HepG2 (cell line): ENCODE results near the gene LYRM7. TPM values are rescaled to one million over a fixed set of nuclear protein-coding genes. Genes with fewer than 3 reads are reported as not detected.

Source experiments
- ATAC-seq: fragments of 200-7000 bp; cut with Tn5 transposase; 3 replicates; pipeline ENCODE4 v1.9.1; 2020; ENCODE audit warnings: mild to moderate bottlenecking, moderate library complexity
- Bru-seq: library from RNA; stranded (reverse); fragments of 400-500 nt; gene quantifications from one replicate; lab custom pipeline; 2021; lab: Mats Ljungman, UMichigan
- BruChase-seq, 2 experiments: library from RNA; stranded (reverse); fragments of 400-500 nt; gene quantifications; one replicate each; lab custom pipeline; 2021; lab: Mats Ljungman, UMichigan
- BruUV-seq: library from RNA; stranded (reverse); fragments of 400-500 nt; replicated peaks from 2 replicates; lab custom pipeline; 2021; lab: Mats Ljungman, UMichigan
- CTCF ChIA-PET: fragments of 300-600 bp; formaldehyde crosslinking; extraction: SDS; loops from one replicate; lab custom pipeline; 2021; ENCODE audit warnings: low total read pairs, inconsistent platforms, low intra/inter-chr PET ratio; lab: Yijun Ruan, JAX
- POLR2A ChIA-PET: fragments of 350-600 bp; sonication (Branson Sonifier 250); formaldehyde crosslinking; loops from one replicate; lab custom pipeline; 2020; ENCODE audit warnings: antibody characterized with exemption, inconsistent platforms; lab: Yijun Ruan, JAX
- DNase-seq: peaks from one replicate; pipeline ENCODE4 v3.0.0-alpha.2; 2015; ENCODE audit warnings: low spot score
- FAIRE-seq: peaks from 3 replicates; lab custom pipeline; 2011; peaks lifted over from hg19 to GRCh38; lab: Jason Lieb, UNC
- H2AFZ ChIP-seq: one replicate; pipeline ENCODE4 v1.6.1; 2011; ENCODE audit warnings: low read length, inconsistent platforms
- H3K27ac ChIP-seq: fragments of 300-600 bp; 3 replicates; pipeline ENCODE4 v1.8.0; 2011; ENCODE audit warnings: mixed run types, mild to moderate bottlenecking, mixed read lengths, low read length, inconsistent platforms; ENCODE audit not compliant: insufficient read depth; ENCODE audit errors: extremely low read length
- H3K27me3 ChIP-seq, 2 experiments: fragments of 200-600 bp in 1 of 2; 2 replicates in 1 of 2; 3 replicates in 1 of 2; pipeline versions ENCODE4 v1.6.0 to v1.8.0; 2011; ENCODE audit warnings: low read length in 2 of 2, mild to moderate bottlenecking in 2 of 2, moderate library complexity in 2 of 2, inconsistent platforms in 1 of 2; ENCODE audit not compliant: insufficient read depth in 2 of 2, control insufficient read depth in 1 of 2
- H3K36me3 ChIP-seq, 2 experiments: fragments of 200-600 bp in 1 of 2; replicated peaks in 1 of 2; 2 replicates in 1 of 2; 3 replicates in 1 of 2; pipeline versions ENCODE4 v1.5.1 to v1.8.0; 2011; ENCODE audit warnings: low read length in 2 of 2, inconsistent platforms in 1 of 2; ENCODE audit not compliant: insufficient read depth in 2 of 2, control insufficient read depth in 1 of 2
- H3K4me1 ChIP-seq: 2 replicates; pipeline ENCODE4 v1.5.1; 2012; ENCODE audit warnings: low read length, inconsistent platforms; ENCODE audit not compliant: insufficient read depth
- H3K4me2 ChIP-seq: 2 replicates; pipeline ENCODE4 v1.6.0; 2011; ENCODE audit warnings: low read depth, low read length, inconsistent platforms
- H3K4me3 ChIP-seq, 3 experiments: fragments of 200-600 bp in 1 of 3; sonication (generic), shearing (Covaris generic) in 1 of 3; replicated peaks in 1 of 3; 2 replicates each; pipeline ENCODE4 v1.5.1; 2011 to 2016; ENCODE audit warnings: low read length in 3 of 3, inconsistent platforms in 2 of 3, low read depth in 2 of 3, mild to moderate bottlenecking in 2 of 3, control low read depth in 1 of 3, mixed read lengths in 1 of 3; ENCODE audit not compliant: insufficient read depth in 1 of 3
- H3K79me2 ChIP-seq: one replicate; pipeline ENCODE4 v1.6.1; 2011; ENCODE audit warnings: low read length, inconsistent platforms; ENCODE audit not compliant: insufficient read depth
- H3K9ac ChIP-seq: 2 replicates; pipeline ENCODE4 v1.6.0; 2011; ENCODE audit warnings: mild to moderate bottlenecking, low read depth, low read length, inconsistent platforms; ENCODE audit not compliant: insufficient read depth
- H3K9me3 ChIP-seq: 2 replicates; pipeline ENCODE4 v1.5.1; 2012; ENCODE audit warnings: mild to moderate bottlenecking, low read length
- H4K20me1 ChIP-seq: 2 replicates; pipeline ENCODE4 v1.6.0; 2011; ENCODE audit warnings: inconsistent platforms, mild to moderate bottlenecking, low read length, moderate library complexity; ENCODE audit not compliant: insufficient read depth
- HDAC2 ChIP-seq: sonication (generic); formaldehyde crosslinking; IDR thresholded peaks from 2 replicates; pipeline ENCODE4 v1.4.0; 2020; ENCODE audit warnings: missing genetic modification reagents
- KDM5B ChIP-seq: sonication (generic); formaldehyde crosslinking; IDR thresholded peaks from 2 replicates; pipeline ENCODE4 v1.4.0; 2020; ENCODE audit warnings: missing genetic modification reagents, mild to moderate bottlenecking, borderline replicate concordance
- MNT ChIP-seq: fragments of 450-650 bp; IDR thresholded peaks from 2 replicates; pipeline ENCODE4 v1.6.1; 2016
- PHF8 ChIP-seq: sonication (generic); formaldehyde crosslinking; IDR thresholded peaks from 2 replicates; pipeline ENCODE4 v1.5.0; 2020; ENCODE audit warnings: missing genetic modification reagents
- REPIN1 ChIP-seq: sonication (generic); formaldehyde crosslinking; IDR thresholded peaks from 2 replicates; pipeline ENCODE4 v1.8.0; 2022; ENCODE audit warnings: missing genetic modification reagents, low read depth, mild to moderate bottlenecking, borderline replicate concordance
- REST ChIP-seq, 2 experiments: IDR thresholded peaks; 2 replicates each; pipeline ENCODE4 v1.6.1; 2011 to 2012; ENCODE audit warnings: low read length in 2 of 2, borderline replicate concordance in 1 of 2, low read depth in 1 of 2, mild to moderate bottlenecking in 1 of 2, moderate library complexity in 1 of 2
- RXRA ChIP-seq: sonication (generic); formaldehyde crosslinking; IDR thresholded peaks from 2 replicates; pipeline ENCODE4 v1.5.1; 2020; ENCODE audit warnings: missing genetic modification reagents
- TOE1 ChIP-seq: sonication (generic); formaldehyde crosslinking; IDR thresholded peaks from 2 replicates; pipeline ENCODE4 v1.4.0; 2020; ENCODE audit warnings: mild to moderate bottlenecking, missing genetic modification reagents
- ZMYM4 ChIP-seq: sonication (generic); formaldehyde crosslinking; IDR thresholded peaks from 2 replicates; pipeline ENCODE4 v1.8.1; 2023; ENCODE audit warnings: mild to moderate bottlenecking, missing genetic modification reagents
- ZNF224 ChIP-seq: sonication (generic); formaldehyde crosslinking; IDR thresholded peaks from 2 replicates; pipeline ENCODE4 v1.5.0; 2020; ENCODE audit warnings: mild to moderate bottlenecking, missing genetic modification reagents
- ZNF230 ChIP-seq: sonication (generic); formaldehyde crosslinking; IDR thresholded peaks from 2 replicates; pipeline ENCODE4 v1.4.0; 2020; ENCODE audit warnings: mild to moderate bottlenecking, missing genetic modification reagents
- ZNF24 ChIP-seq: fragments of 450-650 bp; IDR thresholded peaks from 2 replicates; pipeline ENCODE4 v1.6.1; 2017; ENCODE audit warnings: antibody characterized with exemption, mild to moderate bottlenecking
- ZNF430 ChIP-seq: sonication (generic); formaldehyde crosslinking; IDR thresholded peaks from 2 replicates; pipeline ENCODE4 v1.9.0; 2021; ENCODE audit warnings: mild to moderate bottlenecking, missing genetic modification reagents
- WGBS: methylation state at CpG from one replicate; pipeline ENCODE4 v1.1.6; 2017; ENCODE audit warnings: low lambda C conversion rate; 5-methylcytosine and 5-hydroxymethylcytosine counted together
- in situ Hi-C: cut with HindIII; loops from 2 replicates; pipeline ENCODE4 v1.10.0; 2017; ENCODE audit warnings: low pct_unique_long_range_greater_than_20kb; ENCODE audit not compliant: extremely low pct_ligation_motif_present
- intact Hi-C: fragments of 100-400 bp; cut with micrococcal nuclease; formaldehyde crosslinking; loops from one replicate; pipeline ENCODE4 v1.10.0; 2022; ENCODE audit not compliant: unreplicated experiment
- long read RNA-seq, 2 experiments: library from RNA in 1 of 2; library from polyadenylated mRNA in 1 of 2; stranded (forward) in 1 of 2; unstranded in 1 of 2; transcript quantifications; one replicate each; pipeline ENCODE4 v2.0.0, GENCODE V29; 2019 to 2022
- polyA minus RNA-seq, 3 experiments: library from RNA; depleted of rRNA, polyadenylated mRNA; stranded (reverse); fragments of >200 nt; gene quantifications; 2 replicates each; pipeline ENCODE4 v1.2.3, GENCODE V29; 2011; ENCODE audit warnings: low replicate concordance in 1 of 3
- polyA plus RNA-seq, 8 experiments: library from polyadenylated mRNA; depleted of rRNA in 3 of 8; stranded (reverse) in 7 of 8; unstranded in 1 of 8; fragments of >200 nt; fragmentation: Illumina TruSeq in 4 of 8; extraction: Trizol in 4 of 8; gene quantifications; 2 replicates each; pipeline versions ENCODE4 v1.2.1 to v1.2.3, GENCODE V29; 2011 to 2016; ENCODE audit warnings: low read depth in 4 of 8, missing spikeins in 1 of 8, mixed read lengths in 1 of 8; ENCODE audit not compliant: insufficient read depth in 1 of 8
- total RNA-seq, 5 experiments: library from RNA; depleted of rRNA; stranded (reverse); fragments of >200 nt; fragmentation: Illumina TruSeq; extraction: Trizol; gene quantifications; 2 replicates each; pipeline ENCODE4 v1.2.3, GENCODE V29; 2016; ENCODE audit warnings: low read depth in 1 of 5

Gene LYRM7
- 5.5 and 9.4 TPM in 2 replicates for total RNA-seq (2016; rRNA removed; fragmentation: Illumina TruSeq; extraction: Trizol)
- total RNA-seq (2016; cell fraction: cytosol; rRNA removed; fragmentation: Illumina TruSeq; extraction: Trizol; ENCODE audit: low read depth), result 0.71 and 0.81 TPM in 2 replicates
- 6.9 and 12.8 TPM in 2 replicates for total RNA-seq (2016; cell fraction: insoluble cytoplasmic fraction; rRNA removed; fragmentation: Illumina TruSeq; extraction: Trizol)
- total RNA-seq (2016; cell fraction: membrane; rRNA removed; fragmentation: Illumina TruSeq; extraction: Trizol), result 3.0 and 3.8 TPM in 2 replicates
- 3.4 and 5.0 TPM in 2 replicates for total RNA-seq (2016; cell fraction: nucleus; rRNA removed; fragmentation: Illumina TruSeq; extraction: Trizol)
- 2.4 and 3.0 TPM in 2 replicates for polyA plus RNA-seq (2011; rRNA removed)
- 0.94 and 2.1 TPM in 2 replicates for polyA plus RNA-seq (2011; cell fraction: cytosol; rRNA removed)
- 0.84 and 1.2 TPM in 2 replicates for polyA plus RNA-seq (2011; cell fraction: nucleus; rRNA removed)
- polyA plus RNA-seq (2012), result 4.3 and 5.5 TPM in 2 replicates
- 1.6 and 3.5 TPM in 2 replicates for polyA plus RNA-seq (2016; cell fraction: cytosol; fragmentation: Illumina TruSeq; extraction: Trizol; ENCODE audit: low read depth)
- 13.4 and 14.4 TPM in 2 replicates for polyA plus RNA-seq (2016; cell fraction: insoluble cytoplasmic fraction; fragmentation: Illumina TruSeq; extraction: Trizol; ENCODE audit: low read depth)
- 4.2 and 5.5 TPM in 2 replicates for polyA plus RNA-seq (2016; cell fraction: membrane; fragmentation: Illumina TruSeq; extraction: Trizol; ENCODE audit: low read depth)
- 6.2 and 7.6 TPM in 2 replicates for polyA plus RNA-seq (2016; cell fraction: nucleus; fragmentation: Illumina TruSeq; extraction: Trizol; ENCODE audit: insufficient read depth, low read depth)
- polyA minus RNA-seq (2011; rRNA and poly(A)+ RNA removed; ENCODE audit: low replicate concordance), result 0.54 and 1.4 TPM in 2 replicates
- 2.6 and 3.2 TPM in 2 replicates for polyA minus RNA-seq (2011; cell fraction: cytosol; rRNA and poly(A)+ RNA removed)
- polyA minus RNA-seq (2011; cell fraction: nucleus; rRNA and poly(A)+ RNA removed), result 2.6 and 2.7 TPM in 2 replicates
- percentile 53 among the genes with signal in this experiment for Bru-seq, nascent RNA
- percentile 60 among the genes with signal in this experiment for BruChase-seq, experiment 1, labeled RNA remaining after a 6-hour chase
- BruChase-seq, experiment 2, labeled RNA remaining after a 2-hour chase, result percentile 58 among the genes with signal in this experiment
- long read RNA-seq, experiment 1, full-length matches to known transcripts, result 4 of 5 reads
- long read RNA-seq, experiment 1, partial matches to known transcripts, result 0 of 5 reads
- long read RNA-seq, experiment 1, other reads (novel, unspliced or antisense), result 1 of 5 reads
- long read RNA-seq, experiment 2, full-length matches to known transcripts, result 1 of 10 reads
- long read RNA-seq, experiment 2, partial matches to known transcripts, result 0 of 10 reads
- long read RNA-seq, experiment 2, other reads (novel, unspliced or antisense), result 9 of 10 reads

DNA sequence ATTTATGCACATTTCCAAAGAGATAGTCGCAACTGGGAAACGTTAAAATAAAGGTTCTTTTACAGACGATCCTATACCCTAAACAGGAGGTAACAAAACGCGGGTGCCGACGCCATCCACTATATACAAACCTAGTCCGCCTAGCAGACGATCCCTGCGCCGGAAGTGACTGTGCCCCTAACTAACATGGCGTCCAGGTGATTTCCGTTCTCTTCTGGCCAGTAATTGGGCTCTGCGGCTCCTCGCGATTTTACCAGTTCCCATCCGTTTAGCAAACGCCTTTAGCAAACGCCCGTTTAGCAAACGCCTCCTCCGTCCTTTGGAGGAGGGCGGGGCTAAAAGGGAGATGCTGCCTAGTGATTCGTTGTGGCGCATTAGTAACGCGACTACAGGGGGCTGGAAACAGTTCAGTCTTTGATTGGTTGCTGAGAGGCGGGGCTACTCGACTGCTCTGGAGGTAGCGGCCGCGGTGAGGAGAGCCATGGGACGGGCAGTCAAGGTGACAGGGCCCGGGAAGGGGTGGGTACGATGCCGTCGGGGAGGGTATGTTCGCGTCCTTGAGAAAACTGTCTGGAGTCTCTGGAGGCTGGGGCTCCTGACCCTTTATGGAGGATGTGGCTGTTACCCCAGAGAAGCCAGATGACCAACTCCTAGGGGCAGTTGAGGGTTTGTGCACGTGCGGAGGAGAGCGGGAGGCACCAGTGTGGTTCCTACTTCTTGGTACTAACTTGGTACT is at the start of gene LYRM7:
Gene LYRM7, plus strand, starts transcription at position 405 of the 736 bp plus-strand sequence. Its CDS starts 77 bp downstream, at position 482.
- intact Hi-C loops (no loop called here), in situ Hi-C loops (loop anchor here (5.0 kb wide), 1 partner anchor 212 kb away; no protein-coding TSS in a partner anchor)
- peak within 1 kb of the TSS; percentile 90 for H3K4me2 ChIP-seq
- DNase-seq (peak; percentile 99), ATAC-seq (peak; percentile 99), FAIRE-seq (peak; percentile 99)
- H3K9ac ChIP-seq, result peak within 1 kb of the TSS; percentile 92
- no peaks in the 10 kb centered on the region for H3K9me3 ChIP-seq
- no TSS peak for BruUV-seq
- peaks cover 29% of the 10 kb centered on the region for H3K4me1 ChIP-seq
- H4K20me1 ChIP-seq, result no peaks in the 10 kb centered on the region
- ChIA-PET POLR2A (no interaction called here), CTCF (no interaction called here)
- 2% methylated on average over 34 of the region's 42 CpGs for WGBS
- no peaks in the 10 kb centered on the region for H3K36me3 ChIP-seq
- peak within 1 kb of the TSS; percentile 61 for H2AFZ ChIP-seq
- H3K79me2 ChIP-seq, result peaks cover 11% of the 10 kb centered on the region
- H3K27ac ChIP-seq, result peak within 1 kb of the TSS; percentile 78
- no peaks in the 10 kb centered on the region; a peak in 1 of 5 replicates for H3K27me3 ChIP-seq
- peak within 1 kb of the TSS; percentile 65 to 84 (median 82) for H3K4me3 ChIP-seq
- TF ChIP-seq KDM5B (CRISPR knock-in tag), result peak; percentile 55; the same call in 1 of the 2 replicates
- TF ChIP-seq TOE1 (CRISPR knock-in tag), result 0 out of 2 replicates have a peak, but pooled peaks have one; percentile 48
- TF ChIP-seq ZNF224 (CRISPR knock-in tag), result no peak
- no peak for TF ChIP-seq MNT
- no peak for TF ChIP-seq ZNF230 (CRISPR knock-in tag)
- peak in 1 of 2 experiments; percentile 55; a peak in 1 of 4 replicates for TF ChIP-seq REST (IDR thresholded peaks at IDR 0.05; ENCODE audit: borderline replicate concordance in 1 of 2, low read depth in 1 of 2, low read length in 2 of 2)
- peak; percentile 95 for TF ChIP-seq ZMYM4 (CRISPR knock-in tag)
- peak; percentile 42; the same call in 1 of the 2 replicates for TF ChIP-seq REPIN1 (CRISPR knock-in tag)
- TF ChIP-seq PHF8 (CRISPR knock-in tag), result peak; percentile 71
- TF ChIP-seq ZNF24, result no peak
- TF ChIP-seq HDAC2 (CRISPR knock-in tag), result 0 out of 2 replicates have a peak, but pooled peaks have one; percentile 11
- peak; percentile 33; the same call in 1 of the 2 replicates for TF ChIP-seq ZNF430 (CRISPR knock-in tag)
- TF ChIP-seq RXRA (CRISPR knock-in tag), result 0 out of 2 replicates have a peak, but pooled peaks have one; percentile 35
